GM12873 (cell line): ENCODE measurements around the gene MAP2K2.

ENCODE experiments used
- TF ChIP-seq, protein P1 (sequence below): IDR thresholded peaks from 2 replicates; pipeline ENCODE4 v1.5.1; 2012; ENCODE audit warnings: low read depth, mild to moderate bottlenecking, moderate library complexity, low read length, control low read depth; ENCODE audit not compliant: insufficient read depth; ENCODE audit errors: missing control alignments

Gene MAP2K2

DNA sequence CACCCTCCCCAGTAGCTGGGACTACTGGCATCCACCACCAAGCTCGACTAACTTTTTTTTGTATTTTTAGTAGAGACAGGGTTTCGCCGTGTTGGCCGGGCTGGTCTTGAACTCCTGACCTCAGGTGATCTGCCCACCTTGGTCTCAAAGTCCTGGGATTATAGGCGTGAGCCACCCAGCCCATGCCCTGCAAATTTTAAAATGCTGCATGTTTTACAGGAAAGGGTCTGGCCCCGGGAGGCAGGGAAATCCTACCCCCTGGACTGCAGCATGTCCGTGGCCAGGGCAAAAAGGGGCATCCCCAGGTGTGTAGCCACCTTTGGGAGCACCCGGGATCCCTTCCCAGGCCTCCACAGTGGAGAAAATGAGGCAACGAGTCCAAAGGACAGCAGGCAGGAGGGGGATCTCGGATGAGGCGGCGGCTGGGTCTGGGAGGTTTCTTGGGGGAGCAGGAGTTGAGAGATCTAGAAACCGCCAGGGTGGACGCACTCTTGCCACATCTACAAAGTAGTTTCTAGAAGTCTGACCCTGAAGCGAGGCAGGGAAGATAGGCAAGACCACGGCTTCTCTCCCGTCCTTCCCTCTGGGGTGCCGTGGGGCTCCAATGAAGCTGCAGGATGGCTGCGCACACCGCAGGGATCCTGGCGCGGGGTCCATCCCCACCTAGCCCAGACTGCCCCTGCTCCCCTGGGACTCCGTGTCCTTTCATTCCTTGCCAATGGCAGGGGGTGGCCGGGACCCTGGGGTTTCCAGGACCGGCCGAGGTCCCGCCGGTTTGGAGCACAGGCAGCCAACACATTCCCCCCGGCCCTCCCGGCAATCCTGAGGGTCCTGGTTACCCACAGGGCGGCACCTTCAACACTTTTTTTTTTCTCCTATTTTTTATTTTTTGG, 35.9 kb downstream of the MAP2K2 start:
- TF ChIP-seq, protein P1, sequence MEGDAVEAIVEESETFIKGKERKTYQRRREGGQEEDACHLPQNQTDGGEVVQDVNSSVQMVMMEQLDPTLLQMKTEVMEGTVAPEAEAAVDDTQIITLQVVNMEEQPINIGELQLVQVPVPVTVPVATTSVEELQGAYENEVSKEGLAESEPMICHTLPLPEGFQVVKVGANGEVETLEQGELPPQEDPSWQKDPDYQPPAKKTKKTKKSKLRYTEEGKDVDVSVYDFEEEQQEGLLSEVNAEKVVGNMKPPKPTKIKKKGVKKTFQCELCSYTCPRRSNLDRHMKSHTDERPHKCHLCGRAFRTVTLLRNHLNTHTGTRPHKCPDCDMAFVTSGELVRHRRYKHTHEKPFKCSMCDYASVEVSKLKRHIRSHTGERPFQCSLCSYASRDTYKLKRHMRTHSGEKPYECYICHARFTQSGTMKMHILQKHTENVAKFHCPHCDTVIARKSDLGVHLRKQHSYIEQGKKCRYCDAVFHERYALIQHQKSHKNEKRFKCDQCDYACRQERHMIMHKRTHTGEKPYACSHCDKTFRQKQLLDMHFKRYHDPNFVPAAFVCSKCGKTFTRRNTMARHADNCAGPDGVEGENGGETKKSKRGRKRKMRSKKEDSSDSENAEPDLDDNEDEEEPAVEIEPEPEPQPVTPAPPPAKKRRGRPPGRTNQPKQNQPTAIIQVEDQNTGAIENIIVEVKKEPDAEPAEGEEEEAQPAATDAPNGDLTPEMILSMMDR: no peak

DNA sequence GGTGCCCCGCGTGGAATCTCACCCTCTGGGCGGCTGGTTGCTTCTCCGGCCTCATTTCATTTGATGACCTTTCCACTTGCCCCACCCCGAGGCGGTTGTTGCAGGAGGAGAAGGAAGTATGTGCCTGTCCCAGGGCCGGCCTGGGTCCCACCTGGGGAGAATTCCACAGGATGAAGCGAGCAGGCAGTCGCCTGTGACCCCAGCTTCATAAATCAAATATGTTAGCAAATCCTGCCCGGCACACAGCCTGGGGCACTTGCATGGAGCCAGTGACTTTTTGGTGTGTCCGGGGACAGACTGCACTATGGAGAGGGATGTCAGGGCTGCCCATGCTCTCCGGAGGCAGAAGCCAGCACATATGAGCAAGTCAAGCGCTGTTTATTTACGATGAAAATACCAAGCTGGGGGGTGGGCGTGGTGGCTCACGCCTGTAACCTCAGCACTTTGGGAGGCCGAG, 37.5 kb downstream of the MAP2K2 start:
- TF ChIP-seq, protein P1: no peak

DNA sequence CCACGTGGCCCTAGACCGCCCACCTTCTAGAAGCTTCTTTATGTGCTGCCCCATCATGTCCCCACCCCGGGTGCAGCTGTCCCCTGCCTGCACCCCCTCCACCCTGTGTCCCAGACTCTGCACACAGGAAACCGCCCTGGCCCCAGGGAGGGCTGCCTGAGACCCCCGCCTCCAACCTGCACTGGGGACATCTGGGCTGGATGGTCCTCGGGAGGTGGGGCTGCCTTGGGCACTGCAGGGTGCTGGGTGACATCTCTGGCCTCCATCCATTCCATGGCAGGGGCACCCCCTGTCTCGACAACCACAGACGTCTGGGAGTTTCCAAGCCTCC, 39.4 kb downstream of the MAP2K2 start:
- TF ChIP-seq, protein P1: no peak

DNA sequence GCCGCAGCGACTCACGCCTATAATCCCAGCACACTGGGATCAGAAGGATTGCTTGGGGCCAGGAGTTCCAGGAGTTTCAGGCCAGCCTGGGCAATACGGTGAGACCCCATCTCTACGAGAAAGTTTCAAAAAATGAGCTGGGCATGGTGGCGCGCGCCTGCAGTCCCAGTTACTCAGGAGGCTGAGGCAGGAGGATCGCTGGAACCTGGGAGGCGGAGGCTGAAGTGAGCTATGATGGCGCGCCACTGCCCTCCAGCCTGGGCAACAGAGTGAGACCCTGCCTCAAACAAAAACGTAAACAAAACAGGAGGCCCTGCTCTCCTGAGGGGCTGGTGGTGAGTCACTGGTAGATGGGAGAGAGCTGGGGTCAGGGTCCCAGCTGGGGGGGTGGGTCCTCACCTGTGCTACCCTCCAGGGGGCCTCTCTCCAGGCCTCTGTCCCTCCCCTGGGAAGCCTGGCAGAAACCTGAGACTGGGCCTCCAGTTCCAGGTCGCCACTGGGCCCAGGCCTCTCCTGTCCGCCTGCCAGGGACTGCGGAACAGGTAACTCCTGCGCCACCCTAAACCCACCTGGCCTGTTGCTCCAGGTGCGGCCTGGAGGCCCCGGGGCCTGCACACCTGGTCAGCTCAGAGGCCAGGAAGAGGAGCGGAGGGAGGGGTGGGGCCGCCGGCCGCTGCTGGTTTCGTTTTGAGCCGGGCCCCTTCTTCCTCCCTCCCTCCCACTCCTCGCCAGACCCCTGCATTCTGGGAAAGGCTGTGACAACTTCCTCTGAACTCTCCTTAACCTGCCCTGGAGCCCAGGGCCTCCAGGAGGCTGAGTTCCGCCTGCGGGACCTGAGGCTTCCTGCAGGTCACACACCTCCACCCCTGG, 40.0 kb downstream of the MAP2K2 start:
- TF ChIP-seq, protein P1: no peak

DNA sequence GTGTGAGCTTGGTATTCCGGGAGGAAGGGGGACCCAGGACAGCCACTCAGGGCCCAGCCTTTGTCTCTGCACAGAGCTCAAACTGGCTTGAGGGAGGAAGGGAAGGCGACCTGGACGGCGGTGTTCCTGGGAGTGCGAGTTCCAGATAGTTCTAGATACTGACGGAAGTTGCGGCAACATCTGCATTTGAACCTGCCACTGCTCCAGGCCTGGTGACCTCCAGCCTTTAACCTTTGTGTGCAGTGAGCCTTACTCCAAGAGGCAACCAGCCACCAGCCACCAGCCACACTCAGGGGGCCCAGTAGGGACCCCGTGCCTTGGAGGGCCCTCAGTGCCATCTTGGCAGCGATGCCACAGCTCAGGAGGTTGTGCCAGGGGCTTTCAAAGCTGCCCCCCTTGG, 41.8 kb downstream of the MAP2K2 start:
- TF ChIP-seq, protein P1: no peak

DNA sequence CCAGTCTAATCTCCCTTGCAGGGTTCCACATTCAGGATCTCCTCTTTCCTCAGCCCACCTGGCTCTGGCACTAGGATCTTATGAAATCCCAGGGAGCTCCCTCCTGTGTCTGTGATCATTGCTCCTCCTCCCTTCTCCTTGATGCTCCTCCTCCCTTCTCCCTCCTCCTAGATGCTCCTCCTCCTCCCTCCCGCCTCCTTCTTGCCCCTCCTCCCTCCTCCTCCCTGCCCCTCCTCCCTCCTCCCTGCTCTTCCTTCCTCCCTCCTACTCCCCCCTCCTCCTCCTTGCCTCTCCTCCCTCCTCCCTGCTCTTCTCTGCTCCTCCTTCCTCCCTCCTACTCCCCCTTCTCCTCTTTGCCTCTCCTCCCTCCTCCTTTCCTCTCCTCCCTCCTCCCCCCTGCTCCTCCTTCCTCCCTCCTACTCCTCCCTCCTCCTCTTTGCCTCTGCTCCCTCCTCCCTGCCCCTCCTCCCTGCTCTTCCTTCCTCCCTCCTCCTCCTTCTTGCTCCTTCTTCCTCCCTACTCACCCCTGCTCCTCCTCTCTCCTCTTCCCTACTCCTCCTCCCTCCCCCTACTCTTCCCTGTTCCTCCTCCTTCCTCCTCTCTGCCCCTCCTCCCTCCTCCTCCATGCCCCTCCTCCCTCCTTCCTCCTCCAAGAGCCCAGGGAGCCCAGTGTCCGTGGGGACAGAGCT, 42.3 kb downstream of the MAP2K2 start:
- TF ChIP-seq, protein P1: no peak
